RWPE2 (cell line): Measurements from ENCODE around the gene SLC4A3.

Source experiments
- ATAC-seq: fragments of 200-7000 bp; cut with Tn5 transposase; 3 replicates; pipeline ENCODE4 v1.9.1; 2021; ENCODE audit warnings: low read depth
- DNase-seq: peaks from one replicate; pipeline ENCODE4 v3.0.0-alpha.2; 2020; ENCODE audit warnings: low spot score
- H3K27ac ChIP-seq: fragments of 450-650 bp; 2 replicates; pipeline ENCODE4 v1.5.1; 2017; ENCODE audit warnings: mild to moderate bottlenecking; ENCODE audit not compliant: poor library complexity, severe bottlenecking
- H3K27me3 ChIP-seq: fragments of 250-450 bp; sonication (Bioruptor Pico); 2 replicates; pipeline ENCODE4 v1.5.1; 2021; ENCODE audit warnings: mild to moderate bottlenecking, moderate library complexity; ENCODE audit not compliant: insufficient read depth, poor library complexity, severe bottlenecking
- H3K36me3 ChIP-seq: fragments of 250-450 bp; sonication (Bioruptor Pico); 2 replicates; pipeline ENCODE4 v1.5.1; 2020; ENCODE audit warnings: low read depth, mild to moderate bottlenecking, moderate library complexity
- H3K4me1 ChIP-seq: fragments of 250-450 bp; sonication (Bioruptor Pico); 2 replicates; pipeline ENCODE4 v1.5.1; 2021; ENCODE audit warnings: mild to moderate bottlenecking, moderate library complexity; ENCODE audit not compliant: insufficient read depth, poor library complexity, severe bottlenecking
- H3K4me3 ChIP-seq: fragments of 250-450 bp; sonication (Bioruptor Pico); 2 replicates; pipeline ENCODE4 v1.5.1; 2021; ENCODE audit warnings: mild to moderate bottlenecking, moderate library complexity; ENCODE audit not compliant: severe bottlenecking
- H3K9me3 ChIP-seq: fragments of 250-450 bp; sonication (Bioruptor Pico); 2 replicates; pipeline ENCODE4 v1.5.1; 2021; ENCODE audit warnings: mild to moderate bottlenecking, moderate library complexity; ENCODE audit not compliant: severe bottlenecking
- CTCF ChIP-seq: fragments of 450-650 bp; IDR thresholded peaks from one replicate; pipeline ENCODE4 v1.5.1; 2017; ENCODE audit warnings: mild to moderate bottlenecking, moderate library complexity; ENCODE audit not compliant: poor library complexity, severe bottlenecking

The SLC4A3 gene

GRCh38 chr2:219642465-219643083 lies 15.1 kb downstream of the SLC4A3 start:
- peak; percentile 97 for TF ChIP-seq CTCF
- Histone ChIP-seq H3K27ac (no peak overlapping the region), H3K4me3 (no peak overlapping the region)

GRCh38 chr2:219643084-219643473 lies 15.6 kb downstream of the SLC4A3 start:
- DNase-seq, result no peak
- Histone ChIP-seq H3K4me3 (no peak overlapping the region), H3K27ac (no peak overlapping the region), H3K9me3 (no peaks in the 10 kb centered on the region), H3K36me3 (peaks cover 5% of the 10 kb centered on the region; the same call in 1 of the 2 replicates), H3K27me3 (no peaks in the 10 kb centered on the region), H3K4me1 (peaks cover 13% of the 10 kb centered on the region)
- no peak for TF ChIP-seq CTCF
- ATAC-seq, result no peak

More at GRCh38 chr2:219642465-219643083, 15.1 kb downstream of the SLC4A3 start:
- Histone ChIP-seq H3K9me3 (no peaks in the 10 kb centered on the region), H3K27me3 (no peaks in the 10 kb centered on the region), H3K36me3 (peaks cover 6% of the 10 kb centered on the region; the same call in 1 of the 2 replicates), H3K4me1 (peaks cover 13% of the 10 kb centered on the region)
- DNase-seq, result peak; percentile 93
- peak; percentile 87 for ATAC-seq

GRCh38 chr2:219643788-219644398 lies 16.5 kb downstream of the SLC4A3 start:
- Histone ChIP-seq H3K27ac (no peak overlapping the region), H3K9me3 (no peaks in the 10 kb centered on the region), H3K4me3 (no peak overlapping the region), H3K27me3 (no peaks in the 10 kb centered on the region), H3K36me3 (no peaks in the 10 kb centered on the region), H3K4me1 (peaks cover 13% of the 10 kb centered on the region)
- no peak for ATAC-seq
- no peak for TF ChIP-seq CTCF
- no peak for DNase-seq

GRCh38 chr2:219644801-219645480 lies 17.5 kb downstream of the SLC4A3 start:
- peak overlapping the region; percentile 56 for H3K27ac ChIP-seq
- no peaks in the 10 kb centered on the region for H3K9me3 ChIP-seq
- no peaks in the 10 kb centered on the region for H3K27me3 ChIP-seq
- no peaks in the 10 kb centered on the region for H3K36me3 ChIP-seq
- H3K4me1 ChIP-seq, result peaks cover 13% of the 10 kb centered on the region
- no peak for ATAC-seq
- DNase-seq, result no peak
- no peak for TF ChIP-seq CTCF
- no peak overlapping the region for H3K4me3 ChIP-seq
